ENCODE measurements around the gene ZP3. TPM values are rescaled to one million over a fixed set of nuclear protein-coding genes. Genes with fewer than 3 reads are reported as not detected.
A peak's percentile ranks its signal among the peaks of the same experiment; 100 is the strongest.
"Not testable (repeated sequence)": the region's sequence is repeated elsewhere in the genome, so short reads cannot be mapped to it uniquely, and the experiment has no call there.

The ZP3 gene
- total RNA-seq, 2 experiments from 2014 or later, result 0.64 to 0.94 TPM

GRCh38 chr7:76439120-76439888 lies 14.6 kb downstream of the ZP3 start:
- CTCF ChIA-PET; ATAC-seq; H3K27ac Mint-ChIP-seq; DNase-seq; H3K36me3 Mint-ChIP-seq; H3K9me3 Mint-ChIP-seq (ENCODE audit: low read depth); H3K4me3 Mint-ChIP-seq; H3K27me3 Mint-ChIP-seq; H3K4me1 Mint-ChIP-seq: not testable (repeated sequence)

GRCh38 chr7:76440404-76440803 lies 15.7 kb downstream of the ZP3 start:
- H3K4me1 Mint-ChIP-seq; CTCF ChIA-PET; H3K27ac Mint-ChIP-seq; H3K9me3 Mint-ChIP-seq (ENCODE audit: low read depth); H3K27me3 Mint-ChIP-seq; ATAC-seq; H3K4me3 Mint-ChIP-seq; DNase-seq; H3K36me3 Mint-ChIP-seq: not testable (repeated sequence)

- ATAC-seq, result peak; percentile 62
- H3K27me3 Mint-ChIP-seq; CTCF ChIA-PET; H3K27ac Mint-ChIP-seq; H3K4me3 Mint-ChIP-seq; H3K36me3 Mint-ChIP-seq; H3K9me3 Mint-ChIP-seq (ENCODE audit: low read depth); H3K4me1 Mint-ChIP-seq; DNase-seq: not testable (repeated sequence)
Observed at GRCh38 chr7:76441792-76442191, 17.0 kb downstream of the ZP3 start.

GRCh38 chr7:76442664-76443446 lies 18.1 kb downstream of the ZP3 start:
- DNase-seq; H3K9me3 Mint-ChIP-seq (ENCODE audit: low read depth); H3K27me3 Mint-ChIP-seq; H3K27ac Mint-ChIP-seq; H3K4me1 Mint-ChIP-seq; H3K4me3 Mint-ChIP-seq; ATAC-seq; CTCF ChIA-PET; H3K36me3 Mint-ChIP-seq: not testable (repeated sequence)

GRCh38 chr7:76443846-76444245 lies 19.1 kb downstream of the ZP3 start:
- H3K36me3 Mint-ChIP-seq; H3K4me1 Mint-ChIP-seq; H3K9me3 Mint-ChIP-seq (ENCODE audit: low read depth); H3K27ac Mint-ChIP-seq; ATAC-seq; H3K27me3 Mint-ChIP-seq; CTCF ChIA-PET; DNase-seq; H3K4me3 Mint-ChIP-seq: not testable (repeated sequence)

- H3K36me3 Mint-ChIP-seq; H3K9me3 Mint-ChIP-seq (ENCODE audit: low read depth); CTCF ChIA-PET; H3K4me1 Mint-ChIP-seq; H3K27me3 Mint-ChIP-seq; H3K4me3 Mint-ChIP-seq: not testable (repeated sequence)
- ATAC-seq (peak; percentile 92), DNase-seq (peak; percentile 58)
- H3K27ac Mint-ChIP-seq, result peak overlapping the region; percentile 90
Observed at GRCh38 chr7:76445577-76446008, 20.8 kb downstream of the ZP3 start.

GRCh38 chr7:76457017-76457416 lies 32.3 kb downstream of the ZP3 start:
- H3K4me3 Mint-ChIP-seq; H3K9me3 Mint-ChIP-seq (ENCODE audit: low read depth); CTCF ChIA-PET; ATAC-seq; H3K36me3 Mint-ChIP-seq; DNase-seq; H3K4me1 Mint-ChIP-seq; H3K27ac Mint-ChIP-seq; H3K27me3 Mint-ChIP-seq: not testable (repeated sequence)

- CTCF ChIA-PET; H3K4me1 Mint-ChIP-seq; H3K36me3 Mint-ChIP-seq; H3K27me3 Mint-ChIP-seq; DNase-seq; H3K4me3 Mint-ChIP-seq; ATAC-seq; H3K9me3 Mint-ChIP-seq (ENCODE audit: low read depth); H3K27ac Mint-ChIP-seq: not testable (repeated sequence)
Observed at GRCh38 chr7:76458504-76458903, 33.8 kb downstream of the ZP3 start.

GRCh38 chr7:76460767-76461166 lies 36.0 kb downstream of the ZP3 start:
- H3K36me3 Mint-ChIP-seq; DNase-seq; H3K27ac Mint-ChIP-seq; H3K4me3 Mint-ChIP-seq; H3K27me3 Mint-ChIP-seq; H3K9me3 Mint-ChIP-seq (ENCODE audit: low read depth); H3K4me1 Mint-ChIP-seq; ATAC-seq; CTCF ChIA-PET: not testable (repeated sequence)

- DNase-seq (peak; percentile 60), ATAC-seq (peak; percentile 98)
- H3K36me3 Mint-ChIP-seq; H3K4me1 Mint-ChIP-seq; H3K27me3 Mint-ChIP-seq; CTCF ChIA-PET; H3K9me3 Mint-ChIP-seq (ENCODE audit: low read depth); H3K4me3 Mint-ChIP-seq: not testable (repeated sequence)
- peak within 1 kb of the TSS; percentile 59 for H3K27ac Mint-ChIP-seq
Observed at GRCh38 chr7:76461464-76462101, 36.8 kb downstream of the ZP3 start, which contains the start of gene DTX2. TSS of gene DTX2 (plus strand) at chr7:76461709. CDS start at chr7:76480510, 18,801 bp downstream.

- CTCF ChIA-PET; ATAC-seq; H3K4me1 Mint-ChIP-seq; H3K4me3 Mint-ChIP-seq; DNase-seq; H3K27ac Mint-ChIP-seq; H3K27me3 Mint-ChIP-seq; H3K36me3 Mint-ChIP-seq; H3K9me3 Mint-ChIP-seq (ENCODE audit: low read depth): not testable (repeated sequence)
Observed at GRCh38 chr7:76462271-76462882, 37.6 kb downstream of the ZP3 start.

- ATAC-seq; H3K27ac Mint-ChIP-seq; H3K27me3 Mint-ChIP-seq; H3K36me3 Mint-ChIP-seq; DNase-seq; H3K4me3 Mint-ChIP-seq; H3K4me1 Mint-ChIP-seq; CTCF ChIA-PET; H3K9me3 Mint-ChIP-seq (ENCODE audit: low read depth): not testable (repeated sequence)
Observed at GRCh38 chr7:76464959-76465358, 40.2 kb downstream of the ZP3 start.

- H3K4me1 Mint-ChIP-seq; CTCF ChIA-PET; H3K27me3 Mint-ChIP-seq; H3K36me3 Mint-ChIP-seq; H3K9me3 Mint-ChIP-seq (ENCODE audit: low read depth); H3K4me3 Mint-ChIP-seq; ATAC-seq; H3K27ac Mint-ChIP-seq; DNase-seq: not testable (repeated sequence)
Observed at GRCh38 chr7:76465950-76466349, 41.2 kb downstream of the ZP3 start.

Measured in activated CD8-positive, alpha-beta memory T cell treated with anti-CD3 and anti-CD28 coated beads, Interleukin-2, amount 10 ng/mL, durations not matched to agents 7 days and 5 days (primary cell).